ENCODE results near the gene C4orf51. TPM values are rescaled to one million over a fixed set of nuclear protein-coding genes. Genes with fewer than 3 reads are reported as not detected.

The C4orf51 gene
- total and polyA plus RNA-seq, 8 donors = not detected

DNA sequence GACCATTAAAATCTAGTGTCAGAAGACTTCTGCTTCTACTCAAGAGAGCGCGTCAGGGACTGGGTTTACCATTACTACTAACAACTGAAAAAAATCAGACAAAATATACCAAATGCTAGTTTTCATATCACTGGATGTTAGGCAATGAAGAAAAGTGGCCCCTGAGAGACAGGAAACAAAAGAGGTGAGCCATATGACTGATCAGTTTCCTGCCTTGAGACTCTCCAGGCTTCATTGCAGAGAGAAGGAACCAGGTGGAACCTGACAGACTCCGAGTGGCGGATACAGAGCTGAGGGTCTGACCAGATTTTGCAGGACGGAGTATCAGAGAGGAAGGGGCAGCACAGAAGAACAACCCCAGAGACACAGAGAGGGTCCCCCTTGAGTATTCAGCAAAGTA lies 86.3 kb downstream of the C4orf51 start:
- intact Hi-C loops (cut with DNase I) = no loop called here
- H3K27ac ChIP-seq = no peak overlapping the region
- H3K9me3 ChIP-seq = no peaks in the 10 kb centered on the region
- TF ChIP-seq, protein P1, sequence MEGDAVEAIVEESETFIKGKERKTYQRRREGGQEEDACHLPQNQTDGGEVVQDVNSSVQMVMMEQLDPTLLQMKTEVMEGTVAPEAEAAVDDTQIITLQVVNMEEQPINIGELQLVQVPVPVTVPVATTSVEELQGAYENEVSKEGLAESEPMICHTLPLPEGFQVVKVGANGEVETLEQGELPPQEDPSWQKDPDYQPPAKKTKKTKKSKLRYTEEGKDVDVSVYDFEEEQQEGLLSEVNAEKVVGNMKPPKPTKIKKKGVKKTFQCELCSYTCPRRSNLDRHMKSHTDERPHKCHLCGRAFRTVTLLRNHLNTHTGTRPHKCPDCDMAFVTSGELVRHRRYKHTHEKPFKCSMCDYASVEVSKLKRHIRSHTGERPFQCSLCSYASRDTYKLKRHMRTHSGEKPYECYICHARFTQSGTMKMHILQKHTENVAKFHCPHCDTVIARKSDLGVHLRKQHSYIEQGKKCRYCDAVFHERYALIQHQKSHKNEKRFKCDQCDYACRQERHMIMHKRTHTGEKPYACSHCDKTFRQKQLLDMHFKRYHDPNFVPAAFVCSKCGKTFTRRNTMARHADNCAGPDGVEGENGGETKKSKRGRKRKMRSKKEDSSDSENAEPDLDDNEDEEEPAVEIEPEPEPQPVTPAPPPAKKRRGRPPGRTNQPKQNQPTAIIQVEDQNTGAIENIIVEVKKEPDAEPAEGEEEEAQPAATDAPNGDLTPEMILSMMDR (IDR thresholded peaks at IDR 0.05) = no peak
- H3K4me3 ChIP-seq = no peak overlapping the region
- H3K4me1 ChIP-seq = peaks cover 0 to 6% of the 10 kb centered on the region in 2 donors
- peaks cover 0 to 20% of the 10 kb centered on the region in 2 donors for H3K36me3 ChIP-seq
- DNase-seq (no peak), ATAC-seq (no peak)
- H3K27me3 ChIP-seq = no peaks in the 10 kb centered on the region

DNA sequence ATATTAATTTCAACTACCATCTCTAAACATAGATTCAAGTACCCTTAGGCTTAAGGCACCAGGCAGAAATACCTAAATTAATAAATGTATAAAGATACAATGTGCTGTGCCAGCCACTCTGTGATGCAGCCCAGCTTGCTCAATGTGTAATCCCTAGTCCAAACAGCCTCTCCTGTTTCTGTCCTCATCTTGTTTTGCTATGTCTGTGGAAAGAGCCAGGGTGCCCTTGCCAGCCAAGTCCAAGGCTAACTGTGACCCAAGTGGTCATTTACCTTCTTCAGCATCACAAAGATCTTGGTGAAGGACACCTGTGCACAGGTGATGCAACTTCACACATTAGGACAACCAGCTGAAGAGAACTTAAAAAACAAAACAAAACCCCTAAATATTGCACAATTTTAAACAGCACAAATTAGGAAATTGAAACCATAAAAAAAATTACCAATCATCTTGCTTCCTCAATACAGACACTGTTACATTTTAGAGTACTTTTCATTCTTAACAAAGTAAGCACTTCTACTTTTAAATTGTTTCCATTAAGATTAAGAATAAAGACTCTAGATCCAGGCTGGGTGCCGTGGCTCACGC lies 89.6 kb downstream of the C4orf51 start:
- TF ChIP-seq, protein P1 (IDR thresholded peaks at IDR 0.05) = no peak
- no peak overlapping the region for H3K4me3 ChIP-seq
- H3K27ac ChIP-seq = no peak overlapping the region
- no peak for DNase-seq
- peaks cover 0 to 6% of the 10 kb centered on the region in 2 donors for H3K4me1 ChIP-seq
- intact Hi-C loops (cut with DNase I) = no loop called here
- ATAC-seq = no peak
- no peaks in the 10 kb centered on the region for H3K27me3 ChIP-seq
- H3K36me3 ChIP-seq = peaks cover 0 to 23% of the 10 kb centered on the region in 2 donors
- H3K9me3 ChIP-seq = no peaks in the 10 kb centered on the region

DNA sequence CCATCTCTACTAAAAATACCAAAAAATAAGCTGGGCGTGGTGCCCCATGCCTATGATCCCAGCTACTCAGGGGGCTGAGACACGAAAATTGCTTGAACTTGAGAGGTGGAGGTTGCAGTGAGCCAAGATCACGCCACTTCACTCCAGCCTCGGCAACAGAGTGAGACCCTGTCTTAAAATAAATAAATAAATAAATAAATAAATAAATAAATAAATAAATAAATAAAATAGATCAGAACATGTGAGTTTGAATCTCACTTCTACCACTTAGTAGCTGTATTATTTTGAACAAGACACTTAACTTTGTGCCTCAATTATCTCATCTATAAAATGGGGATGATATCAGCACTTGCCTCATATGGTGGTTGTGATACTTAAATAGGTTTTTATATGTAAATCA lies 90.2 kb downstream of the C4orf51 start:
- Histone ChIP-seq H3K4me3 (no peak overlapping the region), H3K4me1 (peaks cover 0 to 6% of the 10 kb centered on the region in 2 donors), H3K27me3 (no peaks in the 10 kb centered on the region), H3K9me3 (no peaks in the 10 kb centered on the region), H3K36me3 (peaks cover 0 to 22% of the 10 kb centered on the region in 2 donors), H3K27ac (no peak overlapping the region)
- ATAC-seq (no peak), DNase-seq (no peak)
- TF ChIP-seq, protein P1 (IDR thresholded peaks at IDR 0.05) = no peak
- intact Hi-C loops (cut with DNase I) = no loop called here

DNA sequence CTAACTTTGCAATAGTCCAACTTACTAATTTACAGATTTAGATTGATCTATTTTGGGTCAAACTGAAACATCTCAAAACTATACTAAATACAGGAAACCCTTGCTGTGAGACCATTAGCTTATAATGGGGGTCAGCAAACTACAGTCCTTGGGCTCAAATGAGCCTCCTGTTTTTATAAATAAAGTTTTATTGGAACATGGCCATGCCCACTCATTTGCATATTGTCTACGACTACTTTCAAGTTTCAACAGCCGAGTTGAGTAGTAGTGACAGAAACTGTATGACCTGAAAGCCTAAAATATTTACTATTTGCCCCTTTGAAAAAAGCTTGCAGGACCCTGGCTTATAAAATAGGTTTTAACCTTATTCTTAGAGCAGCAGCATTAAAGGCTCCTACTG lies 92.4 kb downstream of the C4orf51 start:
- H3K27ac ChIP-seq = no peak overlapping the region
- DNase-seq = no peak
- peaks cover 0 to 17% of the 10 kb centered on the region in 2 donors for H3K36me3 ChIP-seq
- intact Hi-C loops (cut with DNase I) = no loop called here
- no peak for ATAC-seq
- H3K4me1 ChIP-seq = peaks cover 0 to 6% of the 10 kb centered on the region in 2 donors
- TF ChIP-seq, protein P1 (IDR thresholded peaks at IDR 0.05) = no peak
- no peaks in the 10 kb centered on the region for H3K9me3 ChIP-seq
- no peak overlapping the region for H3K4me3 ChIP-seq
- H3K27me3 ChIP-seq = no peaks in the 10 kb centered on the region

GRCh38 chr4:145773581-145774234 lies 93.8 kb downstream of the C4orf51 start:
- H3K4me3 ChIP-seq = no peak overlapping the region
- no peaks in the 10 kb centered on the region for H3K27me3 ChIP-seq
- H3K4me1 ChIP-seq = peaks cover 0 to 6% of the 10 kb centered on the region in 2 donors
- peaks cover 0 to 17% of the 10 kb centered on the region in 2 donors for H3K36me3 ChIP-seq
- no peaks in the 10 kb centered on the region for H3K9me3 ChIP-seq
- ATAC-seq (no peak), DNase-seq (no peak)
- no peak overlapping the region for H3K27ac ChIP-seq
- TF ChIP-seq, protein P1 (IDR thresholded peaks at IDR 0.05) = no peak
- intact Hi-C loops (cut with DNase I) = no loop called here

Data from left lung (tissue), 10 donors.